Activated B cell treated with CpG ODN at 0.5 μM for 24 hours (primary cell): ENCODE measurements around the gene CARD11. TPM values are rescaled to one million over a fixed set of nuclear protein-coding genes. Genes with fewer than 3 reads are reported as not detected.

Experiments
- ATAC-seq: fragments of 200-7000 bp; cut with Tn5 transposase; one replicate; pipeline ENCODE4 v1.10.0; 2021; ENCODE audit warnings: low read depth, mild to moderate bottlenecking, moderate library complexity
- CTCF ChIA-PET: fragments of 350-600 bp; sonication (Branson Sonifier 250); formaldehyde crosslinking; loops from one replicate; lab custom pipeline; 2021; ENCODE audit warnings: antibody characterized with exemption; lab: Charles Lee
- POLR2A ChIA-PET: fragments of 350-600 bp; sonication (Branson Sonifier 250); formaldehyde crosslinking; loops from one replicate; lab custom pipeline; 2021; ENCODE audit warnings: antibody characterized with exemption; lab: Charles Lee
- DNase-seq: peaks from one replicate; pipeline ENCODE4 v3.0.0; 2022
- H3K27ac Mint-ChIP-seq: one replicate; pipeline ENCODE4 v1.8.0; 2020; ENCODE audit warnings: mixed read lengths
- H3K27me3 Mint-ChIP-seq: one replicate; pipeline ENCODE4 v1.8.0; 2021; ENCODE audit warnings: mixed read lengths
- H3K36me3 Mint-ChIP-seq: one replicate; pipeline ENCODE4 v1.8.0; 2021; ENCODE audit warnings: low read depth, mixed read lengths
- H3K4me1 Mint-ChIP-seq: one replicate; pipeline ENCODE4 v1.8.0; 2021; ENCODE audit warnings: mixed read lengths
- H3K4me3 Mint-ChIP-seq: one replicate; pipeline ENCODE4 v1.8.0; 2020; ENCODE audit warnings: mild to moderate bottlenecking, mixed read lengths
- H3K9me3 Mint-ChIP-seq: one replicate; pipeline ENCODE4 v1.8.0; 2020; ENCODE audit warnings: mixed read lengths
- CTCF ChIP-seq: fragments of 200-600 bp; IDR thresholded peaks from one replicate; pipeline ENCODE4 v1.8.0; 2022; ENCODE audit warnings: antibody characterized with exemption, mild to moderate bottlenecking
- intact Hi-C: fragments of 100-400 bp; cut with micrococcal nuclease; formaldehyde crosslinking; loops from one replicate; pipeline ENCODE4 v1.15.1; 2024
- total RNA-seq: library from RNA; stranded (reverse); gene quantifications from 2 replicates; pipeline ENCODE4 v1.2.3, GENCODE V29; 2022

The CARD11 gene
- total RNA-seq, 1 donor from 2014 or later, result 114 TPM

GRCh38 chr7:3034591-3035150 lies 9.0 kb downstream of the CARD11 start:
- H3K4me1 Mint-ChIP-seq, result peaks cover 55% of the 10 kb centered on the region
- intact Hi-C loops, result no loop called here
- CTCF ChIA-PET, result no interaction called here
- H3K27ac Mint-ChIP-seq, result no peak overlapping the region
- no peaks in the 10 kb centered on the region for H3K9me3 Mint-ChIP-seq
- no peak for DNase-seq
- no peaks in the 10 kb centered on the region for H3K27me3 Mint-ChIP-seq
- H3K36me3 Mint-ChIP-seq, result peaks cover 60% of the 10 kb centered on the region
- no peak for ATAC-seq
- TF ChIP-seq CTCF, result no peak
- H3K4me3 Mint-ChIP-seq, result no peak overlapping the region
- POLR2A ChIA-PET, result no interaction called here

GRCh38 chr7:3033581-3033980 lies 10.1 kb downstream of the CARD11 start:
- TF ChIP-seq CTCF, result no peak
- intact Hi-C loops, result no loop called here
- peak overlapping the region; percentile 83 for H3K27ac Mint-ChIP-seq
- ChIA-PET POLR2A (no interaction called here), CTCF (no interaction called here)
- peaks cover 65% of the 10 kb centered on the region for H3K36me3 Mint-ChIP-seq
- no peaks in the 10 kb centered on the region for H3K27me3 Mint-ChIP-seq
- peaks cover 51% of the 10 kb centered on the region for H3K4me1 Mint-ChIP-seq
- DNase-seq (no peak), ATAC-seq (peak; percentile 34)
- H3K4me3 Mint-ChIP-seq, result no peak overlapping the region
- H3K9me3 Mint-ChIP-seq, result no peaks in the 10 kb centered on the region

GRCh38 chr7:3033136-3033535 lies 10.5 kb downstream of the CARD11 start:
- no peaks in the 10 kb centered on the region for H3K27me3 Mint-ChIP-seq
- POLR2A ChIA-PET, result interaction anchor here (0.7 kb wide), 1 partner anchor 8 kb away, joined by 4 read pairs; no protein-coding TSS in a partner anchor
- DNase-seq, result no peak
- TF ChIP-seq CTCF, result no peak
- intact Hi-C loops, result no loop called here
- H3K36me3 Mint-ChIP-seq, result peaks cover 62% of the 10 kb centered on the region
- peaks cover 51% of the 10 kb centered on the region for H3K4me1 Mint-ChIP-seq
- no peak for ATAC-seq
- H3K27ac Mint-ChIP-seq, result peak overlapping the region; percentile 83
- H3K9me3 Mint-ChIP-seq, result no peaks in the 10 kb centered on the region
- no peak overlapping the region for H3K4me3 Mint-ChIP-seq
- CTCF ChIA-PET, result interaction anchor here (0.8 kb wide), 1 partner anchor 9 kb away, joined by 3 read pairs; no protein-coding TSS in a partner anchor

- Mint-ChIP-seq H3K36me3 (peaks cover 62% of the 10 kb centered on the region), H3K4me1 (peaks cover 51% of the 10 kb centered on the region), H3K4me3 (no peak overlapping the region), H3K27ac (peak overlapping the region; percentile 76), H3K27me3 (no peaks in the 10 kb centered on the region), H3K9me3 (no peaks in the 10 kb centered on the region)
- no peak for ATAC-seq
- TF ChIP-seq CTCF, result no peak
- ChIA-PET POLR2A (interaction anchor here (0.6 kb wide), 1 partner anchor 60 kb away, joined by 3 read pairs; no protein-coding TSS in a partner anchor), CTCF (interaction anchor here (0.8 kb wide), 1 partner anchor 10 kb away, joined by 3 read pairs; no protein-coding TSS in a partner anchor)
- intact Hi-C loops, result no loop called here
- no peak for DNase-seq
Measured at GRCh38 chr7:3032256-3032655, 11.4 kb downstream of the CARD11 start.

GRCh38 chr7:3029138-3029537 lies 14.5 kb downstream of the CARD11 start:
- no peak overlapping the region for H3K4me3 Mint-ChIP-seq
- no peak for ATAC-seq
- H3K9me3 Mint-ChIP-seq, result peaks cover 2% of the 10 kb centered on the region
- H3K27me3 Mint-ChIP-seq, result no peaks in the 10 kb centered on the region
- intact Hi-C loops, result no loop called here
- CTCF ChIA-PET, result no interaction called here
- POLR2A ChIA-PET, result no interaction called here
- no peak for TF ChIP-seq CTCF
- H3K27ac Mint-ChIP-seq, result no peak overlapping the region
- no peak for DNase-seq
- peaks cover 71% of the 10 kb centered on the region for H3K36me3 Mint-ChIP-seq
- H3K4me1 Mint-ChIP-seq, result peaks cover 47% of the 10 kb centered on the region
